Measurements from ENCODE around the gene CDH5.

The CDH5 gene

GRCh38 chr16:66427871-66428681 is 61.6 kb downstream of the CDH5 start:
- H3K27ac ChIP-seq (ENCODE audit: low read length): no peak overlapping the region
- peaks cover 6% of the 10 kb centered on the region for H3K4me1 ChIP-seq (ENCODE audit: control insufficient read depth, low read depth, low read length)
- peaks cover 70% of the 10 kb centered on the region for H3K27me3 ChIP-seq (ENCODE audit: control insufficient read depth, insufficient read depth, low read length)
- H3K9ac ChIP-seq (ENCODE audit: low read length): no peak overlapping the region
- peak overlapping the region; percentile 43 for H3K4me3 ChIP-seq (ENCODE audit: low read length)
- H3K9me3 ChIP-seq (ENCODE audit: control insufficient read depth, low read depth, low read length): no peaks in the 10 kb centered on the region
- H3K36me3 ChIP-seq (ENCODE audit: control insufficient read depth, low read depth, low read length): no peaks in the 10 kb centered on the region

GRCh38 chr16:66428682-66429251 is 62.3 kb downstream of the CDH5 start:
- Histone ChIP-seq H3K4me3 (ENCODE audit: low read length) (peak overlapping the region; percentile 43), H3K27me3 (ENCODE audit: control insufficient read depth, insufficient read depth, low read length) (peaks cover 66% of the 10 kb centered on the region), H3K9ac (ENCODE audit: low read length) (no peak overlapping the region)

DNA sequence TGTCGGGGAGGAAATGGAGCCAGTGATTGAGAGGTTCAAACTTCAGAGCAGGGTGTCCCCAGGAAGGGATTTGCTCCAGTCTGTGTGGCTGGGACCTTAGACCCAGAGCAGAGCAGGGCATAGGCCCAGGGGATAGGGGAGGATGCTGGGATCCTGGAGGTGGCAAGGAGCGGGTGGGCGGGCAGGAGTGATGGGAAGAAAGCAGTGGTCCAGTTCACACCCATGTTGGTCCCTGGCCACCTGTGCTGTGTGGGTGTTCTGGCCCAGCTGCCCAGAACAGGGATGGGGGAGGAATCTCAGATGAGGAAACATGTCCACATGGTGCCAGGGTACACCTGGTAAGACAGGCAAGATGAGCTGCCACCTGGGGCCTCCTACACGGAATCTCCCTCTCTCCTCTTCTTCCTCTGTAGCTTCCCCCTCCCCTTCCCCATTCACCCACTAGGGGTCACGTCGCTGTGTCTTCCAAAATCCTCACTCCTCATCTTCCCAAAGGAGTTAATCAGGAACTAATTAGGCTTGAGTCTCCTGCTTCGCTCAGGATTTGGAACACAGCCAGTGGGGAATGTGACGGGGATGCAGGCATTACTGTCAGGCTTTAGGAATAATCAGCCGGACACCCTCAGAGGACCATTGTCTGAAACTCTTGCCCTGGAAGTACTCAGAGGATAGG is 62.9 kb downstream of the CDH5 start:
- H3K4me3 ChIP-seq (ENCODE audit: low read length): no peak overlapping the region
- no peak overlapping the region for H3K9ac ChIP-seq (ENCODE audit: low read length)
- H3K36me3 ChIP-seq (ENCODE audit: control insufficient read depth, low read depth, low read length): no peaks in the 10 kb centered on the region
- peaks cover 6% of the 10 kb centered on the region for H3K4me1 ChIP-seq (ENCODE audit: control insufficient read depth, low read depth, low read length)
- no peak overlapping the region for H3K27ac ChIP-seq (ENCODE audit: low read length)
- peaks cover 60% of the 10 kb centered on the region for H3K27me3 ChIP-seq (ENCODE audit: control insufficient read depth, insufficient read depth, low read length)
- H3K9me3 ChIP-seq (ENCODE audit: control insufficient read depth, low read depth, low read length): no peaks in the 10 kb centered on the region

More at GRCh38 chr16:66428682-66429251, 62.3 kb downstream of the CDH5 start:
- no peaks in the 10 kb centered on the region for H3K36me3 ChIP-seq (ENCODE audit: control insufficient read depth, low read depth, low read length)
- no peaks in the 10 kb centered on the region for H3K9me3 ChIP-seq (ENCODE audit: control insufficient read depth, low read depth, low read length)
- peaks cover 6% of the 10 kb centered on the region for H3K4me1 ChIP-seq (ENCODE audit: control insufficient read depth, low read depth, low read length)
- H3K27ac ChIP-seq (ENCODE audit: low read length): no peak overlapping the region

DNA sequence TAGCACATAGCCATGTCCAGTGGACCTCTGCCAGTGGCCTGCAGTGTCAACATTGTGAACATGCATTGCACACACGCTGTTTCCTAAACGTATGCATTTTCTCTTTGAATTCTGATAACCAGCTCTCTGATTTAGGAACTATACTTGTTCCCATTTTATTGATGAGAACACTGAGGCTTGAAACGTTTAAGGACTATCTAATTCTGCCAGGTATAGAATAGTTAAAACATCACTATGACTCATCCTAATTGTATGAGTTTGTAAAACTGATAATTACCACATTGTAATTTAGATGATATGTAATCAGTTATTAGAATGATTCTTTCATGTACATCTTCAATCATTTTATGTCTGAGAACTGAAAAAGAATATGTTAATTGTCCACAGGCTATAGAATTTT is 63.7 kb downstream of the CDH5 start:
- peaks cover 52% of the 10 kb centered on the region for H3K27me3 ChIP-seq (ENCODE audit: control insufficient read depth, insufficient read depth, low read length)
- H3K4me3 ChIP-seq (ENCODE audit: low read length): no peak overlapping the region
- peaks cover 9% of the 10 kb centered on the region for H3K4me1 ChIP-seq (ENCODE audit: control insufficient read depth, low read depth, low read length)
- no peaks in the 10 kb centered on the region for H3K9me3 ChIP-seq (ENCODE audit: control insufficient read depth, low read depth, low read length)
- no peak overlapping the region for H3K27ac ChIP-seq (ENCODE audit: low read length)
- no peaks in the 10 kb centered on the region for H3K36me3 ChIP-seq (ENCODE audit: control insufficient read depth, low read depth, low read length)
- H3K9ac ChIP-seq (ENCODE audit: low read length): no peak overlapping the region

DNA sequence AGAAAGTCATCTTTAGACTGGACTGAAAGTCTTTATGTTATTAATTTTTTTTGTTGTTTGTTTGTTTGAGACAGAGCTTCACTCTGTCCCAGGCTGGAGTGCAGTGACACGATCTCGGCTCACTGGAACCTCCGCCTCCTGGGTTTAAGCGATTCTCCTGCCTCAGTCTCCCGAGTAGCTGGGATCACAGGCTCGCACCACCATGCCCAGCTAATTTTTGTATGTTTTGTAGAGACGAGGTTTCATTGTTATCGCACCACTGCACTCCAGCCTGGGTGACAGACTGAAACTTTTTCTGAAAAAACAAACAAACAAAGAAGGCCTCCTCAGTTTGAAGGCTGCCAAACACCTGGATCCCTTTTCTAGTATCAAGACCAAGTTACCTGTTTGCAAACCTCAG is 65.3 kb downstream of the CDH5 start:
- Histone ChIP-seq H3K4me3 (ENCODE audit: low read length) (no peak overlapping the region), H3K9ac (ENCODE audit: low read length) (no peak overlapping the region), H3K27me3 (ENCODE audit: control insufficient read depth, insufficient read depth, low read length) (peaks cover 36% of the 10 kb centered on the region), H3K36me3 (ENCODE audit: control insufficient read depth, low read depth, low read length) (no peaks in the 10 kb centered on the region), H3K27ac (ENCODE audit: low read length) (no peak overlapping the region), H3K4me1 (ENCODE audit: control insufficient read depth, low read depth, low read length) (peaks cover 9% of the 10 kb centered on the region), H3K9me3 (ENCODE audit: control insufficient read depth, low read depth, low read length) (no peaks in the 10 kb centered on the region)

- peaks cover 9% of the 10 kb centered on the region for H3K4me1 ChIP-seq (ENCODE audit: control insufficient read depth, low read depth, low read length)
- H3K4me3 ChIP-seq (ENCODE audit: low read length): no peak overlapping the region
- H3K27me3 ChIP-seq (ENCODE audit: control insufficient read depth, insufficient read depth, low read length): peaks cover 35% of the 10 kb centered on the region
- H3K9ac ChIP-seq (ENCODE audit: low read length): no peak overlapping the region
- H3K27ac ChIP-seq (ENCODE audit: low read length): no peak overlapping the region
- H3K9me3 ChIP-seq (ENCODE audit: control insufficient read depth, low read depth, low read length): no peaks in the 10 kb centered on the region
- H3K36me3 ChIP-seq (ENCODE audit: control insufficient read depth, low read depth, low read length): no peaks in the 10 kb centered on the region
These were observed 65.9 kb downstream of the CDH5 start for GRCh38 chr16:66432429-66432828.

- H3K27me3 ChIP-seq (ENCODE audit: control insufficient read depth, insufficient read depth, low read length): peaks cover 11% of the 10 kb centered on the region
- no peaks in the 10 kb centered on the region for H3K9me3 ChIP-seq (ENCODE audit: control insufficient read depth, low read depth, low read length)
- H3K36me3 ChIP-seq (ENCODE audit: control insufficient read depth, low read depth, low read length): no peaks in the 10 kb centered on the region
- no peak overlapping the region for H3K27ac ChIP-seq (ENCODE audit: low read length)
- H3K4me3 ChIP-seq (ENCODE audit: low read length): no peak overlapping the region
- H3K4me1 ChIP-seq (ENCODE audit: control insufficient read depth, low read depth, low read length): peaks cover 3% of the 10 kb centered on the region
- H3K9ac ChIP-seq (ENCODE audit: low read length): no peak overlapping the region
These were observed 68.3 kb downstream of the CDH5 start for GRCh38 chr16:66434619-66435430.

DNA sequence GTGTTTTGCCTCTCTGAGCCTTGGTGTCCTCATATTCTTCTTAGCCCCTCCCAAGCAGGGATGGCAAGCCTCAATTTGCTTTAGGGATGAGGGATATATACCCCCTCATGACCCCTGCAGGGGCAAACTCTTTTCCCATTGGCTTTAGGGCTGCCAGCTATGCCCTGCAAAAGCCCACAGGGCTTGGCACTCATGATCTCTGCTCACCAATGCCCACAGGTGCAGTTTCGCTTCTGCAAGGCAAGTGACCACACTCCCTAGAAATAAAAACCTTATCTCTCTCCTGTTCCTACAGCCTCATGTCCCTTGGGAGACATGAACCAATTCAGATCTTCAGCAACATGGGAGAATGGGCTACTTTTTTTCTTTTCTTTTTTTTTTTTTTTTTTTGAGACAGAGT is 69.4 kb downstream of the CDH5 start:
- H3K27ac ChIP-seq (ENCODE audit: low read length): no peak overlapping the region
- no peak overlapping the region for H3K4me3 ChIP-seq (ENCODE audit: low read length)
- H3K9ac ChIP-seq (ENCODE audit: low read length): no peak overlapping the region
- no peaks in the 10 kb centered on the region for H3K36me3 ChIP-seq (ENCODE audit: control insufficient read depth, low read depth, low read length)
- peaks cover 3% of the 10 kb centered on the region for H3K4me1 ChIP-seq (ENCODE audit: control insufficient read depth, low read depth, low read length)
- no peaks in the 10 kb centered on the region for H3K9me3 ChIP-seq (ENCODE audit: control insufficient read depth, low read depth, low read length)
- peaks cover under 1% of the 10 kb centered on the region for H3K27me3 ChIP-seq (ENCODE audit: control insufficient read depth, insufficient read depth, low read length)

DNA sequence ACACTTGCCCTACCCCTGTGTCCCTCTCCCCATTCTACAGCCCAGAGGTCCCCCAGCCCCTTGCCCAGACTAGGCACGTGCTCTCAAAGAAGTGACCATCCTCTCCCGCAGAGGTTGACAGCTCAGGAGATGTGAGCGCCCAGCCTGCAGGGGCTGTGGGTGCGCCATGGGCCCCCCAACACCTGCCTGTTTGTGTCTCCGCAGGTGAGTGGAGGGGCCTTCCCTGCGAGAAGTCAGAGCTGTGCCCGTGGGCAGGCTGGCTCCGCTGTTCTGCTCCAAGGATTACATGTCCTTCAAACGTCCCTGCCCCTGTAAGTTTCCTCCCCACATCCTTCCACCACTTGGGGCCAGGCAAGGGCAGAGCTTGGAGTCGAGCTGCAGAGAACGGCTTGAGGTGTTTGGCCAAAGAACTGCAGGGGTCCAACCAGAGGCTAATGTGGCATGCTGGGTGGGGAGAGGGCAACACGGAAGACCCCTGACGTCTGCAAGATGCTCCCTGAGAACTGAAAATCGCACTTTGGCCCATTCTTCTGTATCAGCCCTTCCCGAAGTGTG is 71.0 kb downstream of the CDH5 start:
- Histone ChIP-seq H3K27ac (ENCODE audit: low read length) (no peak overlapping the region), H3K9ac (ENCODE audit: low read length) (no peak overlapping the region), H3K4me1 (ENCODE audit: control insufficient read depth, low read depth, low read length) (peaks cover 3% of the 10 kb centered on the region), H3K4me3 (ENCODE audit: low read length) (no peak overlapping the region), H3K27me3 (ENCODE audit: control insufficient read depth, insufficient read depth, low read length) (no peaks in the 10 kb centered on the region), H3K9me3 (ENCODE audit: control insufficient read depth, low read depth, low read length) (no peaks in the 10 kb centered on the region), H3K36me3 (ENCODE audit: control insufficient read depth, low read depth, low read length) (no peaks in the 10 kb centered on the region)

GRCh38 chr16:66438536-66438935 is 72.0 kb downstream of the CDH5 start:
- no peak overlapping the region for H3K4me3 ChIP-seq (ENCODE audit: low read length)
- no peaks in the 10 kb centered on the region for H3K27me3 ChIP-seq (ENCODE audit: control insufficient read depth, insufficient read depth, low read length)
- H3K27ac ChIP-seq (ENCODE audit: low read length): no peak overlapping the region
- peaks cover 3% of the 10 kb centered on the region for H3K4me1 ChIP-seq (ENCODE audit: control insufficient read depth, low read depth, low read length)
- H3K9ac ChIP-seq (ENCODE audit: low read length): no peak overlapping the region
- no peaks in the 10 kb centered on the region for H3K9me3 ChIP-seq (ENCODE audit: control insufficient read depth, low read depth, low read length)
- no peaks in the 10 kb centered on the region for H3K36me3 ChIP-seq (ENCODE audit: control insufficient read depth, low read depth, low read length)

All from iPS-18a (cell line).